ENCODE results near the gene EEF1G. TPM values are rescaled to one million over a fixed set of nuclear protein-coding genes. Genes with fewer than 3 reads are reported as not detected.

Gene EEF1G
- total and polyA plus RNA-seq, 2 of the 13 experiments (the other 11 are each of a cell fraction or from before 2014, with no cell fraction given): 1,787 to 2,144 TPM

DNA sequence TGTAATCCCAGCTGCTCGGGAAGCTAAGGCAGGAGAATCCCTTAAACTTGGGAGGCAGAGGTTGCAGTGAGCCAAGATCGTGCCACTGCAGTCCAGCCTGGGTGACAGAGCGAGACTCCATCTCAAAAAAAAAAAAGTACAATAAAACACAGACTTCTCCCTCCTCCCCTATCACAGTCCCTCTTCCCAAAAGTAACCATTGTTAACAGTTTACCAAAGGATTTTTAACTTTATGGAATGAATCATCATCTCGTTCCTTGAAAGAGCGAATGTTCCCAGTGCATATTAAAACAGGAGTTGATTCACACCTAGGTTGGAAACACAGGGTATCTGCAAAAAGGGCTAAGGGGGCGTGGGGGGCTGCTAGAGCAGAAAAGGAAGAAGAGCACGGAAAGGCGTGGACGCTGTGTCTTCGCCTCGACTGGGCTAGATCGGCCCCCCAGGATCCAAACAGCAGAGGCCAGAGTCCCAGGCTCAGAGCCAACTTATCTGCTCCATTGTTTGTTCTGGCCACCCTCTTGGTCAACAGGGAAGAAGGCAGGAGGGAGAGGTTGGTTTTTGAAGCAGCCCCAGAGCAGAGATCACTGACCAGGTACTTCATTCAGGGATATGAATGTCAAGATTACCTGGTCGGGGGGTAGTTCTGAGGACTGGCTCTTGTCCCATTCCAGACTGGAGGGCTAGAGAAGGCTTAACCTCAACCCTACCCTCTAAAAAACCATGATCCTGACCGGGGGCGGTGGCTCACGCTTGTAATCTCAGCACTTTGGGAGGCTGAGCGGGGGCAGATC, 25.0 kb downstream of the EEF1G start (continued):
- TF ChIP-seq HNF1A (IDR thresholded peaks at IDR 0.05; ENCODE audit: low read depth) (no peak), HNF1A (CRISPR knock-in tag; IDR thresholded peaks at IDR 0.05; ENCODE audit: borderline replicate concordance) (no peak), SMAD3 (CRISPR knock-in tag; IDR thresholded peaks at IDR 0.05) (0 out of 2 replicates have a peak, but pooled peaks have one; percentile 61), ZNF749 (CRISPR knock-in tag; IDR thresholded peaks at IDR 0.05; ENCODE audit: borderline replicate concordance) (no peak), HMGA1 (CRISPR knock-in tag; conservative IDR thresholded peaks at IDR 0.05) (no peak), ZNF121 (CRISPR knock-in tag; IDR thresholded peaks at IDR 0.05) (peak; percentile 58; the same call in 1 of the 2 replicates), ZNF772 (CRISPR knock-in tag; IDR thresholded peaks at IDR 0.05) (no peak; the same call in 1 of the 2 replicates), PHF21A (CRISPR knock-in tag; IDR thresholded peaks at IDR 0.05) (peak; percentile 51; the same call in 1 of the 2 replicates), ZNF570 (CRISPR knock-in tag; IDR thresholded peaks at IDR 0.05; ENCODE audit: borderline replicate concordance) (no peak), ZNF639 (CRISPR knock-in tag; conservative IDR thresholded peaks at IDR 0.05) (peak; percentile 65), TBP (CRISPR knock-in tag; IDR thresholded peaks at IDR 0.05) (no peak)
- TF ChIP-seq, protein P1, sequence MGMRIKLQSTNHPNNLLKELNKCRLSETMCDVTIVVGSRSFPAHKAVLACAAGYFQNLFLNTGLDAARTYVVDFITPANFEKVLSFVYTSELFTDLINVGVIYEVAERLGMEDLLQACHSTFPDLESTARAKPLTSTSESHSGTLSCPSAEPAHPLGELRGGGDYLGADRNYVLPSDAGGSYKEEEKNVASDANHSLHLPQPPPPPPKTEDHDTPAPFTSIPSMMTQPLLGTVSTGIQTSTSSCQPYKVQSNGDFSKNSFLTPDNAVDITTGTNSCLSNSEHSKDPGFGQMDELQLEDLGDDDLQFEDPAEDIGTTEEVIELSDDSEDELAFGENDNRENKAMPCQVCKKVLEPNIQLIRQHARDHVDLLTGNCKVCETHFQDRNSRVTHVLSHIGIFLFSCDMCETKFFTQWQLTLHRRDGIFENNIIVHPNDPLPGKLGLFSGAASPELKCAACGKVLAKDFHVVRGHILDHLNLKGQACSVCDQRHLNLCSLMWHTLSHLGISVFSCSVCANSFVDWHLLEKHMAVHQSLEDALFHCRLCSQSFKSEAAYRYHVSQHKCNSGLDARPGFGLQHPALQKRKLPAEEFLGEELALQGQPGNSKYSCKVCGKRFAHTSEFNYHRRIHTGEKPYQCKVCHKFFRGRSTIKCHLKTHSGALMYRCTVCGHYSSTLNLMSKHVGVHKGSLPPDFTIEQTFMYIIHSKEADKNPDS (CRISPR knock-in tag; IDR thresholded peaks at IDR 0.05): no peak
- TF ChIP-seq, protein P2, sequence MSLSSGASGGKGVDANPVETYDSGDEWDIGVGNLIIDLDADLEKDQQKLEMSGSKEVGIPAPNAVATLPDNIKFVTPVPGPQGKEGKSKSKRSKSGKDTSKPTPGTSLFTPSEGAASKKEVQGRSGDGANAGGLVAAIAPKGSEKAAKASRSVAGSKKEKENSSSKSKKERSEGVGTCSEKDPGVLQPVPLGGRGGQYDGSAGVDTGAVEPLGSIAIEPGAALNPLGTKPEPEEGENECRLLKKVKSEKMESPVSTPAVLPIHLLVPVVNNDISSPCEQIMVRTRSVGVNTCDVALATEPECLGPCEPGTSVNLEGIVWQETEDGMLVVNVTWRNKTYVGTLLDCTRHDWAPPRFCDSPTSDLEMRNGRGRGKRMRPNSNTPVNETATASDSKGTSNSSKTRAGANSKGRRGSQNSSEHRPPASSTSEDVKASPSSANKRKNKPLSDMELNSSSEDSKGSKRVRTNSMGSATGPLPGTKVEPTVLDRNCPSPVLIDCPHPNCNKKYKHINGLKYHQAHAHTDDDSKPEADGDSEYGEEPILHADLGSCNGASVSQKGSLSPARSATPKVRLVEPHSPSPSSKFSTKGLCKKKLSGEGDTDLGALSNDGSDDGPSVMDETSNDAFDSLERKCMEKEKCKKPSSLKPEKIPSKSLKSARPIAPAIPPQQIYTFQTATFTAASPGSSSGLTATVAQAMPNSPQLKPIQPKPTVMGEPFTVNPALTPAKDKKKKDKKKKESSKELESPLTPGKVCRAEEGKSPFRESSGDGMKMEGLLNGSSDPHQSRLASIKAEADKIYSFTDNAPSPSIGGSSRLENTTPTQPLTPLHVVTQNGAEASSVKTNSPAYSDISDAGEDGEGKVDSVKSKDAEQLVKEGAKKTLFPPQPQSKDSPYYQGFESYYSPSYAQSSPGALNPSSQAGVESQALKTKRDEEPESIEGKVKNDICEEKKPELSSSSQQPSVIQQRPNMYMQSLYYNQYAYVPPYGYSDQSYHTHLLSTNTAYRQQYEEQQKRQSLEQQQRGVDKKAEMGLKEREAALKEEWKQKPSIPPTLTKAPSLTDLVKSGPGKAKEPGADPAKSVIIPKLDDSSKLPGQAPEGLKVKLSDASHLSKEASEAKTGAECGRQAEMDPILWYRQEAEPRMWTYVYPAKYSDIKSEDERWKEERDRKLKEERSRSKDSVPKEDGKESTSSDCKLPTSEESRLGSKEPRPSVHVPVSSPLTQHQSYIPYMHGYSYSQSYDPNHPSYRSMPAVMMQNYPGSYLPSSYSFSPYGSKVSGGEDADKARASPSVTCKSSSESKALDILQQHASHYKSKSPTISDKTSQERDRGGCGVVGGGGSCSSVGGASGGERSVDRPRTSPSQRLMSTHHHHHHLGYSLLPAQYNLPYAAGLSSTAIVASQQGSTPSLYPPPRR (CRISPR knock-in tag; IDR thresholded peaks at IDR 0.05; ENCODE audit: borderline replicate concordance): peak; percentile 44; the same call in 1 of the 2 replicates

Data from HepG2 (cell line).